SU-DHL-6 (cell line): ENCODE data around the gene KCNK2.

Source experiments
- EZH2phosphoT487 ChIP-seq: fragments of 200-600 bp; sonication (generic), shearing (Covaris generic); conservative IDR thresholded peaks from 2 replicates; pipeline ENCODE4 v1.6.1; 2018; ENCODE audit warnings: mild to moderate bottlenecking, antibody characterized with exemption, low read length, moderate library complexity, mixed read lengths
- TF ChIP-seq, protein P1 (sequence below): fragments of 200-600 bp; sonication (generic); IDR thresholded peaks from one replicate; pipeline ENCODE4 v1.5.1; 2017; ENCODE audit warnings: antibody characterized with exemption, mild to moderate bottlenecking, low read length, moderate library complexity; ENCODE audit not compliant: insufficient read depth, poor library complexity, severe bottlenecking

DNA sequence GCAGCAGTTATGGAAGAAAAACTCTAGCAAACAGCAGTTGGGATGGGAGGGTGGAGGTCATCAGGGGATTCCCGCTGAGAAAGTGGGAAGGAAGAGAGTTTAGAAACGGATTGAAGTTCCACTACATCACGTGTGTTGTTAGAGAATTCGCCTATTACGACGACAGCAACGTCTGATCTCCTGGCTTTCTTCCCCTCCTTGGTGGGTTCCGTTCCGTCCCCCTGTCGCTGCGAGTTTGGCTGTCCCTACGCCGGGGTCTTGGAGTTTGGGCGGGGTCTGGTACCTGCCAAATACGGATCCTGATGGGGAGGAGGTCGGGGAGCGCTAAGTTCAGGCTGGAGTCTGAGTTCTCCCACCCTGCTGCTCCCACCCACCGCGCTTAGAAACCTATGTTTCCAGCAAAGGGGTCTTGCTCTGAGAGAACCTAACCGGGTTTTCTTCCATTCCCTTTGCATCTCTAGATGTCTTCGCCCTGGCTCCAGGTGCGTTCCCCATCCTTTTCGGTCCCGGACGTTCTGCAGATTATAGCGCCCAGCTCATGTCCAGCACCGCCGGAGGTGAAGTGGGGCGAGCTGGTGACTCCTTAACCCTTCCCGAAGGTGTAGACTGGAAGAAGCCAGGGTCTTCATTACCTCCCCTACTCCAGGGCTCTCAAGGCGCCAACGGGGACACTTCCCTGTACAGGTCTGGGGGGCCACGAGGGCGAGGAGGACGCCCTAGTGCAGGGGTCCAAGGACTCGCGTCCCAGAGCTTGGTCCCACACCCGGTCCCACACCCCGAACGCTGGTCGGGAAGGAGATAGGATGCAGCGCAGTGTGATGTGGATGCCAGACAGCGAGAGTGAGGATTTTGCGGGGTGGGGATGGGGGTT is 641 bp upstream of the KCNK2 start:
- TF ChIP-seq, protein P1, sequence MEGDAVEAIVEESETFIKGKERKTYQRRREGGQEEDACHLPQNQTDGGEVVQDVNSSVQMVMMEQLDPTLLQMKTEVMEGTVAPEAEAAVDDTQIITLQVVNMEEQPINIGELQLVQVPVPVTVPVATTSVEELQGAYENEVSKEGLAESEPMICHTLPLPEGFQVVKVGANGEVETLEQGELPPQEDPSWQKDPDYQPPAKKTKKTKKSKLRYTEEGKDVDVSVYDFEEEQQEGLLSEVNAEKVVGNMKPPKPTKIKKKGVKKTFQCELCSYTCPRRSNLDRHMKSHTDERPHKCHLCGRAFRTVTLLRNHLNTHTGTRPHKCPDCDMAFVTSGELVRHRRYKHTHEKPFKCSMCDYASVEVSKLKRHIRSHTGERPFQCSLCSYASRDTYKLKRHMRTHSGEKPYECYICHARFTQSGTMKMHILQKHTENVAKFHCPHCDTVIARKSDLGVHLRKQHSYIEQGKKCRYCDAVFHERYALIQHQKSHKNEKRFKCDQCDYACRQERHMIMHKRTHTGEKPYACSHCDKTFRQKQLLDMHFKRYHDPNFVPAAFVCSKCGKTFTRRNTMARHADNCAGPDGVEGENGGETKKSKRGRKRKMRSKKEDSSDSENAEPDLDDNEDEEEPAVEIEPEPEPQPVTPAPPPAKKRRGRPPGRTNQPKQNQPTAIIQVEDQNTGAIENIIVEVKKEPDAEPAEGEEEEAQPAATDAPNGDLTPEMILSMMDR: no peak
- TF ChIP-seq EZH2phosphoT487: no peak
